NCI-H460 (cell line): ENCODE data around the gene RIPK1. TPM values are rescaled to one million over a fixed set of nuclear protein-coding genes. Genes with fewer than 3 reads are reported as not detected.
"Not testable (repeated sequence)": the region's sequence is repeated elsewhere in the genome, so short reads cannot be mapped to it uniquely, and the experiment has no call there.

ENCODE experiments used
- DNase-seq: peaks from one replicate; pipeline ENCODE4 v3.0.0-alpha.2; 2016; ENCODE audit warnings: low read depth; ENCODE audit errors: extremely low read depth
- total RNA-seq: library from RNA; depleted of rRNA; stranded (reverse); fragments of >200 nt; shearing (Covaris generic); gene quantifications from 2 replicates; pipeline ENCODE4 v1.2.3, GENCODE V29; 2014

The RIPK1 gene
- total RNA-seq, 1 experiment from 2014 or later: 10.3 TPM

GRCh38 chr6:3078952-3079351, 10.7 kb downstream of the RIPK1 start:
- DNase-seq: not testable (repeated sequence)

- no peak for DNase-seq
These were observed 11.4 kb downstream of the RIPK1 start for GRCh38 chr6:3079682-3080081.

GRCh38 chr6:3081960-3082359, 13.7 kb downstream of the RIPK1 start:
- DNase-seq: no peak

GRCh38 chr6:3085074-3085473, 16.8 kb downstream of the RIPK1 start:
- no peak for DNase-seq

- DNase-seq: no peak
These were observed 18.1 kb downstream of the RIPK1 start for GRCh38 chr6:3086282-3086946.

GRCh38 chr6:3088446-3088845, 20.2 kb downstream of the RIPK1 start:
- DNase-seq: no peak

- no peak for DNase-seq
These were observed 20.7 kb downstream of the RIPK1 start for GRCh38 chr6:3088968-3089367.

GRCh38 chr6:3090013-3090412, 21.7 kb downstream of the RIPK1 start:
- DNase-seq: no peak

- no peak for DNase-seq
These were observed 26.5 kb downstream of the RIPK1 start for GRCh38 chr6:3094815-3095214.

GRCh38 chr6:3102875-3103274, 34.6 kb downstream of the RIPK1 start:
- no peak for DNase-seq

- DNase-seq: no peak
These were observed 40.6 kb downstream of the RIPK1 start for GRCh38 chr6:3108746-3109414.

GRCh38 chr6:3109761-3110160, 41.5 kb downstream of the RIPK1 start:
- no peak for DNase-seq

- DNase-seq: no peak
These were observed 46.1 kb downstream of the RIPK1 start for GRCh38 chr6:3114377-3114776.

GRCh38 chr6:3117912-3118352, 49.6 kb downstream of the RIPK1 start:
- DNase-seq: no peak

- DNase-seq: peak; percentile 91
These were observed 50.2 kb downstream of the RIPK1 start, which contains the start of gene BPHL for GRCh38 chr6:3118353-3119039. Gene BPHL, plus strand, starts transcription at chr6:3118711. Its CDS starts 30 bp downstream, at chr6:3118741.

GRCh38 chr6:3119040-3119723, 50.9 kb downstream of the RIPK1 start:
- DNase-seq: no peak

- DNase-seq: no peak
These were observed 52.4 kb downstream of the RIPK1 start for GRCh38 chr6:3120765-3121089.

- DNase-seq: no peak
These were observed 54.5 kb downstream of the RIPK1 start for GRCh38 chr6:3122823-3123182.

GRCh38 chr6:3124667-3125066, 56.4 kb downstream of the RIPK1 start:
- no peak for DNase-seq

GRCh38 chr6:3125815-3126214, 57.5 kb downstream of the RIPK1 start:
- no peak for DNase-seq

GRCh38 chr6:3128356-3129108, 60.2 kb downstream of the RIPK1 start:
- no peak for DNase-seq
